SU-DHL-6 (cell line): Measurements from ENCODE around the gene KMT2B.

ENCODE experiments used
- EZH2phosphoT487 ChIP-seq: fragments of 200-600 bp; sonication (generic), shearing (Covaris generic); conservative IDR thresholded peaks from 2 replicates; pipeline ENCODE4 v1.6.1; 2018; ENCODE audit warnings: mild to moderate bottlenecking, antibody characterized with exemption, low read length, moderate library complexity, mixed read lengths
- TF ChIP-seq, protein P1 (sequence below): fragments of 200-600 bp; sonication (generic); IDR thresholded peaks from one replicate; pipeline ENCODE4 v1.5.1; 2017; ENCODE audit warnings: antibody characterized with exemption, mild to moderate bottlenecking, low read length, moderate library complexity; ENCODE audit not compliant: insufficient read depth, poor library complexity, severe bottlenecking

DNA sequence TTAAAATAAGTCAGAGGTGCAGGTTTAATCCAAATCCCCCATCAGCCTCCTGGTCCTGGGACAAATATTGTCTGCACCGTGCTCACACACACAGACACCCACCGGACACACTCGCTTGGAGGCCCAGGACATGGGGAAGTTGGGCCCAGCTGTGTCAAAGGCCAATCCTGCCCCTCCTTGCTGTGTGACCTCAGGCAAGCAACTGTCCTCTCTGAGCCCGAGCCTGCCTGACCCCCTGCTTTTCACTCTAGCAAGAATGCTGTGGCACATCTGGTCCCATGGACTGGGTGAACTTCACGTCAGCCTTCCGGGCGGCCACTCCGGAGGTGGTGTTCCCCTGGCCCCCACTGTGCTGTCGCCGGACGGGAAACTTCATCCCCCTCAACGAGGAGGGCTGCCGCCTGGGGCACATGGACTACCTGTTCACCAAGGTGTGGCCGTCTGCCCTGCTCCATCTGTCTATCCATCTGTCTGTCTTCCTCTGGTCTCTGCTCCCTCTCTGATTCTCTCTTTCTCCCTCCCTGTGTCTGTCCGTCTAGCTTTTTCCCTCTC is 42.1 kb upstream of the KMT2B start:
- TF ChIP-seq, protein P1, sequence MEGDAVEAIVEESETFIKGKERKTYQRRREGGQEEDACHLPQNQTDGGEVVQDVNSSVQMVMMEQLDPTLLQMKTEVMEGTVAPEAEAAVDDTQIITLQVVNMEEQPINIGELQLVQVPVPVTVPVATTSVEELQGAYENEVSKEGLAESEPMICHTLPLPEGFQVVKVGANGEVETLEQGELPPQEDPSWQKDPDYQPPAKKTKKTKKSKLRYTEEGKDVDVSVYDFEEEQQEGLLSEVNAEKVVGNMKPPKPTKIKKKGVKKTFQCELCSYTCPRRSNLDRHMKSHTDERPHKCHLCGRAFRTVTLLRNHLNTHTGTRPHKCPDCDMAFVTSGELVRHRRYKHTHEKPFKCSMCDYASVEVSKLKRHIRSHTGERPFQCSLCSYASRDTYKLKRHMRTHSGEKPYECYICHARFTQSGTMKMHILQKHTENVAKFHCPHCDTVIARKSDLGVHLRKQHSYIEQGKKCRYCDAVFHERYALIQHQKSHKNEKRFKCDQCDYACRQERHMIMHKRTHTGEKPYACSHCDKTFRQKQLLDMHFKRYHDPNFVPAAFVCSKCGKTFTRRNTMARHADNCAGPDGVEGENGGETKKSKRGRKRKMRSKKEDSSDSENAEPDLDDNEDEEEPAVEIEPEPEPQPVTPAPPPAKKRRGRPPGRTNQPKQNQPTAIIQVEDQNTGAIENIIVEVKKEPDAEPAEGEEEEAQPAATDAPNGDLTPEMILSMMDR, result no peak
- TF ChIP-seq EZH2phosphoT487, result no peak
